ENCODE measurements around the gene RITA1. TPM values are rescaled to one million over a fixed set of nuclear protein-coding genes. Genes with fewer than 3 reads are reported as not detected.
A peak's percentile ranks its signal among the peaks of the same experiment; 100 is the strongest.

RITA1 gene
- total RNA-seq, 2 donors from 2014 or later: 21.3 to 25.1 TPM

GRCh38 chr12:113191227-113191626 is 5.7 kb downstream of the RITA1 start:
- Mint-ChIP-seq H3K9me3 (no peaks in the 10 kb centered on the region), H3K4me1 (ENCODE audit: low read depth) (peaks cover 29% of the 10 kb centered on the region), H3K27ac (no peak overlapping the region), H3K27me3 (ENCODE audit: low read depth) (no peaks in the 10 kb centered on the region), H3K4me3 (no peak overlapping the region), H3K36me3 (ENCODE audit: insufficient read depth in 2 of 2) (peaks cover 3 to 10% of the 10 kb centered on the region in 2 donors)
- ATAC-seq (replicated peaks in 1 of 2): no peak
- no peak for DNase-seq

GRCh38 chr12:113194971-113195391 is 9.5 kb downstream of the RITA1 start:
- no peak for ATAC-seq (replicated peaks in 1 of 2)
- H3K9me3 Mint-ChIP-seq: no peaks in the 10 kb centered on the region
- no peak for DNase-seq
- H3K27ac Mint-ChIP-seq: no peak overlapping the region
- no peak overlapping the region for H3K4me3 Mint-ChIP-seq
- no peaks in the 10 kb centered on the region for H3K36me3 Mint-ChIP-seq (ENCODE audit: insufficient read depth in 2 of 2)
- peaks cover 20% of the 10 kb centered on the region for H3K4me1 Mint-ChIP-seq (ENCODE audit: low read depth)
- no peaks in the 10 kb centered on the region for H3K27me3 Mint-ChIP-seq (ENCODE audit: low read depth)

GRCh38 chr12:113195598-113195997 is 10.1 kb downstream of the RITA1 start:
- Mint-ChIP-seq H3K36me3 (ENCODE audit: insufficient read depth in 2 of 2) (no peaks in the 10 kb centered on the region), H3K4me3 (no peak overlapping the region), H3K27ac (no peak overlapping the region), H3K9me3 (no peaks in the 10 kb centered on the region), H3K4me1 (ENCODE audit: low read depth) (peaks cover 15% of the 10 kb centered on the region), H3K27me3 (ENCODE audit: low read depth) (no peaks in the 10 kb centered on the region)
- DNase-seq (no peak), ATAC-seq (replicated peaks in 1 of 2) (no peak)

- H3K9me3 Mint-ChIP-seq: no peaks in the 10 kb centered on the region
- H3K4me1 Mint-ChIP-seq (ENCODE audit: low read depth): peaks cover 19% of the 10 kb centered on the region
- no peaks in the 10 kb centered on the region for H3K36me3 Mint-ChIP-seq (ENCODE audit: insufficient read depth in 2 of 2)
- ATAC-seq (replicated peaks in 1 of 2) (peak in 1 of 2 donors; percentile 2), DNase-seq (no peak)
- H3K4me3 Mint-ChIP-seq: no peak overlapping the region
- no peaks in the 10 kb centered on the region for H3K27me3 Mint-ChIP-seq (ENCODE audit: low read depth)
- H3K27ac Mint-ChIP-seq: no peak overlapping the region
These were observed 11.1 kb downstream of the RITA1 start for GRCh38 chr12:113196582-113196981.

- Mint-ChIP-seq H3K36me3 (ENCODE audit: insufficient read depth in 2 of 2) (no peaks in the 10 kb centered on the region), H3K4me3 (no peak overlapping the region), H3K27ac (no peak overlapping the region), H3K27me3 (ENCODE audit: low read depth) (no peaks in the 10 kb centered on the region), H3K9me3 (no peaks in the 10 kb centered on the region), H3K4me1 (ENCODE audit: low read depth) (peaks cover 19% of the 10 kb centered on the region)
- ATAC-seq (replicated peaks in 1 of 2): peak; percentile 97
- DNase-seq: peak; percentile 68 to 71
These were observed 11.5 kb downstream of the RITA1 start for GRCh38 chr12:113196990-113197389.

GRCh38 chr12:113197518-113198077 is 12.1 kb downstream of the RITA1 start:
- no peak for ATAC-seq (replicated peaks in 1 of 2)

GRCh38 chr12:113198296-113198695 is 12.8 kb downstream of the RITA1 start:
- no peak overlapping the region for H3K4me3 Mint-ChIP-seq
- no peak overlapping the region for H3K27ac Mint-ChIP-seq
- no peaks in the 10 kb centered on the region for H3K36me3 Mint-ChIP-seq (ENCODE audit: insufficient read depth in 2 of 2)

More at GRCh38 chr12:113197518-113198077, 12.1 kb downstream of the RITA1 start:
- Mint-ChIP-seq H3K4me1 (ENCODE audit: low read depth) (peaks cover 19% of the 10 kb centered on the region), H3K36me3 (ENCODE audit: insufficient read depth in 2 of 2) (no peaks in the 10 kb centered on the region), H3K27ac (no peak overlapping the region), H3K9me3 (no peaks in the 10 kb centered on the region), H3K4me3 (no peak overlapping the region), H3K27me3 (ENCODE audit: low read depth) (no peaks in the 10 kb centered on the region)
- DNase-seq: no peak

GRCh38 chr12:113200021-113200797 is 14.7 kb downstream of the RITA1 start:
- Mint-ChIP-seq H3K27ac (no peak overlapping the region), H3K36me3 (ENCODE audit: insufficient read depth in 2 of 2) (no peaks in the 10 kb centered on the region), H3K4me1 (ENCODE audit: low read depth) (peaks cover 26% of the 10 kb centered on the region), H3K4me3 (no peak overlapping the region), H3K9me3 (no peaks in the 10 kb centered on the region), H3K27me3 (ENCODE audit: low read depth) (no peaks in the 10 kb centered on the region)
- DNase-seq (no peak), ATAC-seq (replicated peaks in 1 of 2) (no peak)

More at GRCh38 chr12:113198296-113198695, 12.8 kb downstream of the RITA1 start:
- DNase-seq (no peak), ATAC-seq (replicated peaks in 1 of 2) (no peak)
- H3K27me3 Mint-ChIP-seq (ENCODE audit: low read depth): no peaks in the 10 kb centered on the region
- H3K4me1 Mint-ChIP-seq (ENCODE audit: low read depth): peaks cover 19% of the 10 kb centered on the region
- no peaks in the 10 kb centered on the region for H3K9me3 Mint-ChIP-seq

- Mint-ChIP-seq H3K4me1 (ENCODE audit: low read depth) (peaks cover 34% of the 10 kb centered on the region), H3K36me3 (ENCODE audit: insufficient read depth in 2 of 2) (peaks cover under 1 to 3% of the 10 kb centered on the region in 2 donors), H3K4me3 (no peak overlapping the region), H3K27me3 (ENCODE audit: low read depth) (no peaks in the 10 kb centered on the region), H3K27ac (no peak overlapping the region), H3K9me3 (no peaks in the 10 kb centered on the region)
- ATAC-seq (replicated peaks in 1 of 2): no peak
- DNase-seq: no peak
These were observed 16.0 kb downstream of the RITA1 start for GRCh38 chr12:113201187-113202177.

GRCh38 chr12:113202300-113203075 is 17.0 kb downstream of the RITA1 start:
- no peak overlapping the region for H3K27ac Mint-ChIP-seq
- DNase-seq (no peak), ATAC-seq (replicated peaks in 1 of 2) (no peak)
- peaks cover 44% of the 10 kb centered on the region for H3K4me1 Mint-ChIP-seq (ENCODE audit: low read depth)
- peaks cover 2 to 3% of the 10 kb centered on the region in 2 donors for H3K36me3 Mint-ChIP-seq (ENCODE audit: insufficient read depth in 2 of 2)
- H3K9me3 Mint-ChIP-seq: no peaks in the 10 kb centered on the region
- H3K27me3 Mint-ChIP-seq (ENCODE audit: low read depth): no peaks in the 10 kb centered on the region
- no peak overlapping the region for H3K4me3 Mint-ChIP-seq

- Mint-ChIP-seq H3K36me3 (ENCODE audit: insufficient read depth in 2 of 2) (peaks cover 3% of the 10 kb centered on the region in 2 donors), H3K27me3 (ENCODE audit: low read depth) (no peaks in the 10 kb centered on the region), H3K27ac (no peak overlapping the region), H3K4me1 (ENCODE audit: low read depth) (peaks cover 54% of the 10 kb centered on the region), H3K4me3 (peak overlapping the region in 1 of 2 donors; percentile 19), H3K9me3 (no peaks in the 10 kb centered on the region)
- ATAC-seq (replicated peaks in 1 of 2) (no peak), DNase-seq (no peak)
These were observed 18.6 kb downstream of the RITA1 start for GRCh38 chr12:113203852-113204760.
